ENCODE data around the gene TUBGCP2.
"Not testable (repeated sequence)": the region's sequence is repeated elsewhere in the genome, so short reads cannot be mapped to it uniquely, and the experiment has no call there.

The TUBGCP2 gene

DNA sequence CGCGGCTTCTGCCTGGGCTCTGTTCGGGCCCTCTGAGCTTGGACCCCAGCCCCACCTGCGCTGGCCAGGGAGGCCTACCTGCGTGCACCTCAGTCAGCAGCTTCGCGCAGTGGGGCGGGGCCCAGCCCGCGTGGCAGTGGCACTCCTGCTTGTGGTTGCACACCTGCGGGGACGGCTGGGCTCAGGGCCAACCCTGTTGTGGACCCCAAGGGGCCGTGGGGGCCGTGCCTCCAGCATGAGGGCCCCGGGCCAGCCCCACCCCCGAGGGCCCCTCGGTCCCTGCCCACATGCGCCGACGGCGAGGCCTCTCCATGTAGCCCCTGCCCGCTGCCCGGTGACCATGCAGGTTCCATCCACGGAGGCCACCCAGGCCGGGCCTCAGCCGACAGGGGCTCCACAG is 39.3 kb downstream of the TUBGCP2 start:
- H3K4me3 ChIP-seq (ENCODE audit: low read length), result no peak overlapping the region
- TF ChIP-seq ZNF274 (IDR thresholded peaks at IDR 0.05; ENCODE audit: low read depth, low read length), result no peak

- no peak for TF ChIP-seq ZNF274 (IDR thresholded peaks at IDR 0.05; ENCODE audit: low read depth, low read length)
- no peak overlapping the region for H3K4me3 ChIP-seq (ENCODE audit: low read length)
These were observed 40.1 kb downstream of the TUBGCP2 start for GRCh38 chr10:133268532-133268931.

GRCh38 chr10:133267829-133268228 is 40.8 kb downstream of the TUBGCP2 start:
- H3K4me3 ChIP-seq (ENCODE audit: low read length), result no peak overlapping the region
- no peak for TF ChIP-seq ZNF274 (IDR thresholded peaks at IDR 0.05; ENCODE audit: low read depth, low read length)

GRCh38 chr10:133267293-133267692 is 41.4 kb downstream of the TUBGCP2 start:
- no peak overlapping the region for H3K4me3 ChIP-seq (ENCODE audit: low read length)
- TF ChIP-seq ZNF274 (IDR thresholded peaks at IDR 0.05; ENCODE audit: low read depth, low read length), result no peak

GRCh38 chr10:133266056-133266795 is 42.4 kb downstream of the TUBGCP2 start:
- no peak for TF ChIP-seq ZNF274 (IDR thresholded peaks at IDR 0.05; ENCODE audit: low read depth, low read length)
- H3K4me3 ChIP-seq (ENCODE audit: low read length), result no peak overlapping the region

GRCh38 chr10:133265052-133265451 is 43.6 kb downstream of the TUBGCP2 start:
- not testable (repeated sequence) for H3K4me3 ChIP-seq (ENCODE audit: low read length)

DNA sequence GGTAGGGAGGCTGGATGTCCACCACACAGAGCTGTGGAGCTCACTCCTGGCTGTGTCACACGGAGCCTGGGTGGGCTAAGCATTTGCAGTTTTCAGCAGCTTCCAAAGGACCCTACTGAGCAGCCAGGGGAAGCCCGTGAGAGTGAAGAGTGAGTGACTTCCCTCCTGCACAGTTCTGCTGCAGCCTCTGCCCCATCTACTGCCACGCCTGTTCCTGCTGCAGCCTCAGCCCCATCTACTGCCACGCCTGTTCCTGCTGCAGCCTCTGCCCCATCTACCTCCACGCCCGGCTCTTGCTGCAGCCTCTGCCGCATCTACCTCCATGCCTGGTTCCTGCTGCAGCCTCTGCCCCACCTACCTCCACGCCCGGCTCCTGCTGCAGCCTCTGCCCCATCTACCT is 44.2 kb downstream of the TUBGCP2 start:
- no peak overlapping the region for H3K4me3 ChIP-seq (ENCODE audit: low read length)
- no peak for TF ChIP-seq ZNF274 (IDR thresholded peaks at IDR 0.05; ENCODE audit: low read depth, low read length)

- no peak for TF ChIP-seq ZNF274 (IDR thresholded peaks at IDR 0.05; ENCODE audit: low read depth, low read length)
- no peak overlapping the region for H3K4me3 ChIP-seq (ENCODE audit: low read length)
These were observed 45.0 kb downstream of the TUBGCP2 start for GRCh38 chr10:133263674-133264073.

DNA sequence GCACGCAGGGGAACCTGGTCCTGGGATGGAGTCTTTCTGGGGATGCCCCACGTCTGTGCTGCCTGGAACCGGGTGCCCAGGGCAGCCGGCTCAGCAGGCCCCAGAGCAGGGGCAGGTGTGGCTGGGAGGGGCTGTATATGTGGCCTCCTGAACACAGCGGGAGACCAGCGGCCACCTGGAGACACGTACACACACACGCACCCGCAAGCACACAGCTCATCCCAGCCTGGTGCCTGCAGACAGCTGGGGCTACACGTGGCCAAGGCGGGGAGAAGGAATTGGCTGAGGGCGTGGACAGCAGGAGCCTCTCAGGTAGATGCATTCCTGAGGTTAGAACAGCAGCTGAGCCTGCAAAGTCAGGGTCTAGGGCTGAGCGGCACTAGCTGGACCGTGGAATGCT is 46.0 kb downstream of the TUBGCP2 start:
- TF ChIP-seq ZNF274 (IDR thresholded peaks at IDR 0.05; ENCODE audit: low read depth, low read length), result no peak
- H3K4me3 ChIP-seq (ENCODE audit: low read length), result no peak overlapping the region

- H3K4me3 ChIP-seq (ENCODE audit: low read length), result peak overlapping the region; percentile 62; the same call in 1 of the 2 replicates
- no peak for TF ChIP-seq ZNF274 (IDR thresholded peaks at IDR 0.05; ENCODE audit: low read depth, low read length)
These were observed 46.8 kb downstream of the TUBGCP2 start for GRCh38 chr10:133261726-133262325.

DNA sequence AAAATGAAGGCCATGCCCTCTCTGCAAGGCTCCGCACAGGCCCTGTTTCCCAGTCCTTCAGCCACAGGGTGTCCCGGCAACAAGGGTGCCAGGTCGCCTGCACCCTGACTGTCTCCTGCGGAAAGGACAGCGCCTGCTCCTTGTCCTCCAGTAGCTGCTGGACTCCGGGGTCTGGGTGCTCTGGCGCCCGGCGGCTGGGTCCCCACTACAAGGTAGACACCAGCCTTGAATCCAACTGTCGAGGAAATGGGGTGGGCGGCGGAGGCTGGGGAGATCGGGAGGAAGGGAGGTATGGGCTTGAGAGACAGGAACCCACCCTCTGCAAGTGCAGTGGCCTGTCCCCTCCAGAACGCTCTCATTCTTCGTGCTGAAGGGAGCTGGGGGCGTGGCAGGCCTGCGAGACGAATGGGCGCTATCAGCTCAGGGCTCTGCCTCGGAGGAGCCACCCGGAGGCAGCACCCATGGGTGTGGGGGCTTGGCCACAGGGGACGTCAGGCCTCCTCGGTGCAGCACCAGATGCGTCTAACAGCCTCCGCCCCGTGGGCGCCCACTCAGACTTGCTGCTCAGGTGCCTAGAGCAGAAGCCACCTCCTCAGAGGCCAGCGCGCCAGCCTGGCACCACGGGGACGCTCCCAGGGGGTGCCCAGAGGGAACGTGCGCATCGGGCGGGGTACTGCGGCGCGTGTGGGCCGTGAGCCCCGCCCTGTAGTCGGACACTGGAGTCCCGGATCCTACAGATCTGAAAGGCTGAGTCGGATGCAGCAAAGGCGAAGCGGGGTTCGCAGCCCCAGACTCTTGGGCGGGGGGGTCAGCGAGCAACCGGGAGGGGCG is 47.6 kb downstream of the TUBGCP2 start:
- H3K4me3 ChIP-seq (ENCODE audit: low read length), result peak overlapping the region; percentile 62; the same call in 1 of the 2 replicates
- TF ChIP-seq ZNF274 (IDR thresholded peaks at IDR 0.05; ENCODE audit: low read depth, low read length), result no peak

DNA sequence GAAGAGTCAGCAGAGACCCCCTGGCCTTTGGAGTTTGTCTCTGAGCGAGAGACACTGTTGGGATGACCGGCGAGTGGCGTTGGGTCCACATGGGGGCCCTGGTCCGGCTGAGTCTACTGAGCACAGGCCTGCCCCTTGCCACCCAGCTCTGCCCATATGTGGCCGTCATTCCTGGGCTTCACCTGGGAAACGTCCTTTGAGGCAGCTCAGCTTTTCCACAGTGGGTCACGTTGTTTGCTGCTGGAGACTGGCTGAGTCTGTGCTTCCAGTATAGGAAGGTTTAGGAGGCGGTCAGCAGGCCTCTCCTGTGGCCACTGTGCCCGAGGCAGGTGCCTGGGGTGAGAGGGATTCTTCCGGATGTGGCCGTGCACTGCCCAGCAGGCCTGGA is 49.1 kb downstream of the TUBGCP2 start:
- no peak overlapping the region for H3K4me3 ChIP-seq (ENCODE audit: low read length)
- TF ChIP-seq ZNF274 (IDR thresholded peaks at IDR 0.05; ENCODE audit: low read depth, low read length), result no peak

DNA sequence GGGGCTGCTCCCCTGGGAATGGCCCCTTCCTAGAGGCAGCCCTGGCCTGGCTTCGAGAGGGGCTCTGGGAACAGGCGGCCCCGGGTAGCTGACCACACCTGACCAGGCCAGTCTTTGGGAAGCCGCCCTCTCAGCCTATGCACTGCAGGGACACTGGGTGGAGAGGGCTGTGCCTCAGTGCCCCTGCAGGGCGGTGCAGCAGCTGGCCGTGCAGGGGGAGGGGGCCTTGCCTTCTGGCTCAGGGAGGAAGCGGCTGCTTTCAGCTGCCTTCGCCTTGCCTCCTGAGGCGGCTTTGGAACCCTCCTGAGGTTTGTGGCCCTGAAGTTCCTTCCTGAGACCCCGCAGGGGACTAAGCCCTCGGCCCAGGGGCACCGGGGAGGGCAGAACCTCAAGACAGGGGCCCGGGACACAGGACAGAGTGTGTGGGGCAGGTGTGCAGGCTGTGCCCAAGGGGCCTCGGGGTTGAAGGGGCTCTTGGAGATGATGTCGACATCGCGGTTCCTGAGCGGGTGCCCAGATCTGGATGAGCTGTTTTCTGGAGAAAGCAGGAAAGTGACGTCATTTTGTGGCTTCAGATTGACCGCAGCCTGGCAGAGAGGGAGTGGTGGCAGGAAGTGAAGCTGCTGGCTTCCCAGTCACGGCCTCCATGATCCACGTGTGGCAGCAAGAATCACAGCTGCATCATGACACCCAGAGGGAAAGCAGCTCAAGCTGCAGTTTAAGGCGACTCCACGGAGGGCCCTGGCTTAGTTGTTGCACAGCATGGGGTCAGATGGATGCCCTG is 49.7 kb downstream of the TUBGCP2 start:
- no peak for TF ChIP-seq ZNF274 (IDR thresholded peaks at IDR 0.05; ENCODE audit: low read depth, low read length)

More for the DNA sequence above, 49.7 kb downstream of the TUBGCP2 start:
- no peak overlapping the region for H3K4me3 ChIP-seq (ENCODE audit: low read length)
